Small intestine (tissue), 7 donors: ENCODE measurements around the gene FILIP1L. TPM values are rescaled to one million over a fixed set of nuclear protein-coding genes. Genes with fewer than 3 reads are reported as not detected.

ENCODE experiments used
- DNase-seq, 2 donors: peaks; one replicate each; pipeline versions ENCODE4 v3.0.0 to v3.0.0-alpha.2; 2013
- FAIRE-seq: peaks from 2 replicates; lab custom pipeline; 2012; peaks lifted over from hg19 to GRCh38; lab: Jason Lieb, UNC
- H3K27ac ChIP-seq, 3 donors: one replicate each; pipeline ENCODE4 v1.5.1; 2013; ENCODE audit warnings: low read length in 2 of 3, mild to moderate bottlenecking in 2 of 3, control low read depth in 1 of 3, inconsistent platforms in 1 of 3, low read depth in 1 of 3, moderate library complexity in 1 of 3
- H3K27me3 ChIP-seq, 3 donors: one replicate each; pipeline ENCODE4 v1.6.1; 2013; ENCODE audit warnings: low read length in 3 of 3, inconsistent platforms in 1 of 3; ENCODE audit not compliant: control insufficient read depth in 3 of 3, insufficient read depth in 3 of 3
- H3K36me3 ChIP-seq, 3 donors: one replicate each; pipeline ENCODE4 v1.6.1; 2013; ENCODE audit warnings: low read length in 3 of 3, inconsistent platforms in 1 of 3, low read depth in 1 of 3, mild to moderate bottlenecking in 1 of 3, moderate library complexity in 1 of 3; ENCODE audit not compliant: control insufficient read depth in 3 of 3, insufficient read depth in 2 of 3
- H3K4me1 ChIP-seq, 3 donors: one replicate each; pipeline ENCODE4 v1.6.1; 2013; ENCODE audit warnings: low read length in 2 of 3, inconsistent platforms in 1 of 3, low read depth in 1 of 3, mild to moderate bottlenecking in 1 of 3, moderate library complexity in 1 of 3; ENCODE audit not compliant: control insufficient read depth in 3 of 3, insufficient read depth in 2 of 3
- H3K4me3 ChIP-seq, 3 donors: one replicate each; pipeline ENCODE4 v1.5.1; 2013; ENCODE audit warnings: low read length in 3 of 3, control low read depth in 1 of 3, inconsistent platforms in 1 of 3, low read depth in 1 of 3, mild to moderate bottlenecking in 1 of 3, moderate library complexity in 1 of 3
- H3K9me3 ChIP-seq, 2 donors: one replicate each; pipeline ENCODE4 v1.6.1; 2013; ENCODE audit warnings: low read depth in 1 of 2, low read length in 1 of 2; ENCODE audit not compliant: control insufficient read depth in 2 of 2, insufficient read depth in 1 of 2
- WGBS, 3 donors: extraction: QIAGEN DNeasy Blood & Tissue Kit; methylation state at CpG; one replicate each; pipeline ENCODE4 v1.1.7; 2013; 5-methylcytosine and 5-hydroxymethylcytosine counted together
- polyA plus RNA-seq, 4 donors: library from polyadenylated mRNA; stranded (reverse) in 3 of 4; unstranded in 1 of 4; fragments of 200-250 nt in 3 of 4; fragments of 120-200 nt in 1 of 4; gene quantifications; one replicate each; pipeline versions ENCODE4 v1.2.1 to v1.2.3, GENCODE V29; 2013
- donor health status: healthy with polysubstance abuse.
- donor health status: control.
- donor health status: control.
- donor health status: Bipolar disorder and iron deficiency.
- donor health status: healthy.

The FILIP1L gene
- polyA plus RNA-seq, 4 donors = 10.5 to 20.4 (median 17.9) TPM

DNA sequence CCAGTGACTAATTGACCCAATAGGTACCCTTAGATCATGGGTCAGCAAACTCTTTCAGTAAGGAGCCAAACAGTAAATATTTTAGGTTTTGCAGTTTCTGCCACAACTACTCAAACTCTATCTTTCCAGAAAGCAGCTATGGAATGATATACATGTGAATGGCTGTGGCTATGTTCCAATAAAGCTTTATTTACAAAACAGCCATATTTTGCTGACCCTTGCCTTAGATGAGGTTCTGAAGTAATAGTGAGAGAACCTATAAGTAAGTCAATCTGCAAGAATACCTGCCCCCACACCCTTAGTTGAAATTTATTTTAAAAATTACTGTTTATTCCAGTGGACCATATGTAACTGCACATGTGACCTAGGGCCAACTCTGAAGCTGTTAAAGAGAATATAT is 162.6 kb downstream of the FILIP1L start:
- FAIRE-seq = no peak
- no peak overlapping the region for H3K27ac ChIP-seq

DNA sequence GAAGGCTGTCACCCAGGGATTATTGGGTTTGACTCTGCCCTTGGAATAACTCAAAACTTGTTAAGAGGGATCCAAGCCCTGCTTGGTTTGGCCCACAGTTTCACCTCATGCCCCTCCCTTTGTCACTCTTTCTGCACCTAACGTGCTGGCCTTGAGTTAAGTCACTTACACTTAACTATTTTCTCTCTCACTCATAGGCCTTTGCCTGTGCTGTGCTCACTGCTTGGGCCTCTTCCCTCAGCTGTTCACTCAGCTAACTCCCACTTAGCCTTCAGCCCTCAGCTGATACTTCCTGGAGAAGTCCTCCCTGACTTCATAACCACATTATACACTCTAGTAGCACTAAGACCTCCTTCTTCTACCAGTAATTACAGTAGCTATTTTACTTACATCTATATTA is 163.4 kb downstream of the FILIP1L start:
- Histone ChIP-seq H3K27me3 (no peaks in the 10 kb centered on the region), H3K36me3 (no peaks in the 10 kb centered on the region), H3K9me3 (no peaks in the 10 kb centered on the region), H3K4me3 (no peak overlapping the region), H3K4me1 (peaks cover 0 to 17% (median under 1%) of the 10 kb centered on the region in 3 donors), H3K27ac (no peak overlapping the region)
- WGBS, 3 donors = 64 to 68% (median 64%) methylated on average over 1 of the region's 1 CpG
- no peak for DNase-seq
- no peak for FAIRE-seq

More for the DNA sequence above, 162.6 kb downstream of the FILIP1L start:
- Histone ChIP-seq H3K36me3 (no peaks in the 10 kb centered on the region), H3K9me3 (no peaks in the 10 kb centered on the region), H3K27me3 (no peaks in the 10 kb centered on the region), H3K4me3 (no peak overlapping the region), H3K4me1 (peaks cover 0 to 11% (median 0%) of the 10 kb centered on the region in 3 donors)
- no peak for DNase-seq

DNA sequence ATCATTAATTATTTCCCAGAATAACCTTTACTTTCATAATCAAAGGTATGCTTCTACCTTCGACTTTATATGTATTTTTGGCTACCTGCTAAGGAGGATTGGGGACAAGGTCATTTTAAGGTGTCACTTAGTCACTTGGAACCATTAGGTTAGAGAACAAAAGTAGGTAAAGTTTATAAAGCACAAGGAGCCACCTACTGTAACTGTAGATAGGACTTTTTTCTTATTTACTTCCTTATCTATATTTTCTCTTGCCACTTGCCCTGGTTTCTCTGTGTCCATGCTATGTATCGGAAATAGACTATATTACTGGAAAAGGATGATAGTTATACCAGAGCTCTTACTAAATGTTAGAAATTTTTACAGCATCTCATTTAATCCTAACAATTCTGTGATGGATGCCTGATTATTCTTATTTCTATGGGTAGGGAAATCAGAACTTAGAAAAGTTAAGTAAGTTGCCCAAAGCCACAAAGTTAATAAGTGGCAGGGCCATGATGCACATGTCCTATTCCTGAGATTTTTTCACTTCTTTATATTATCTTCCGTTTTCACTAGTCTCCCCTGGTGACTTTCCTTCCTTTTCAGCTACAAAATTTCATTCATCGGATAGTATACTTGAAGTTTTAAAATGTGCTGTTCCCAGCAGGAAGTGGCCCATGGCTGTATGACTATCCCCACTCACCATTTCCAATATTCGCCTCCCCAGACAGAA is 164.2 kb downstream of the FILIP1L start:
- FAIRE-seq = no peak
- 74 to 82% (median 79%) methylated on average over 5 of the region's 5 CpGs for WGBS, 3 donors
- peak overlapping the region in 1 of 3 donors; percentile 9 for H3K27ac ChIP-seq

DNA sequence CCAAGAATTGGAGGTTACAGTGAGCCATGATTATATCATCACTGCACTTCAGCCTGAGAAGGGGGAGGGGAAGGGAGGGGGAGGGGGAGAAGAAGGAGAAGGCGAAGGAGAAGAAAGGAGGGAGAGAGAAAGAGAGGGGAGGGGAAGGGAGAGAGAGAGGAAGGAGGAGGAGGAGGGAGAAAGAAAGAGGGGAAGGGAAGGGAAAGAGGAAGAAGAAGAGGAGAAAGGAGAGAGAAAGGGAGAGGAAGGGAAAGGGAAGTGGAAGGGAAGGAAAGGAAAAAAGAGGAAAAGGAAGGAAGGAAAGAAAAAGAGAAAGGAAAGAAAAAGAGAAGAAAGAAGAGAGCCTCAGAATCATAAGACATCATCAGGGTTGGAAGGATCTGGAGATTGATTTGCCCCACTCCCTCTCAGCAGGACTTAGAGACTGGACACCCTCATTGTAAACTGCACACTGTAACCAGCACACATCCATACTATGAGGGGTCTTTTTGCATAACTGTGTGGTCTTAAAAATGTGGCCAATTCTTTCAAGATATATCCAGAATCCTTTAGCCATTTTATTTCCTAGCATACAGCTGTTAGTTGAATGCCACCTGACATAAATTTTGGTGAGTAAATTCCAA is 165.7 kb downstream of the FILIP1L start:
- DNase-seq (no peak), FAIRE-seq (no peak)
- Histone ChIP-seq H3K4me1 (peaks cover 0 to 30% (median 5%) of the 10 kb centered on the region in 3 donors), H3K27me3 (no peaks in the 10 kb centered on the region), H3K9me3 (no peaks in the 10 kb centered on the region), H3K36me3 (no peaks in the 10 kb centered on the region), H3K4me3 (no peak overlapping the region), H3K27ac (no peak overlapping the region)
- WGBS, 3 donors = 97 to 100% (median 100%) methylated on average over 1 of the region's 1 CpG

More for the DNA sequence above, 164.2 kb downstream of the FILIP1L start:
- H3K36me3 ChIP-seq = no peaks in the 10 kb centered on the region
- peak in 1 of 2 donors; percentile 14 for DNase-seq
- no peaks in the 10 kb centered on the region for H3K9me3 ChIP-seq
- H3K4me1 ChIP-seq = peaks cover 0 to 25% (median 5%) of the 10 kb centered on the region in 3 donors
- no peak overlapping the region for H3K4me3 ChIP-seq
- H3K27me3 ChIP-seq = no peaks in the 10 kb centered on the region

DNA sequence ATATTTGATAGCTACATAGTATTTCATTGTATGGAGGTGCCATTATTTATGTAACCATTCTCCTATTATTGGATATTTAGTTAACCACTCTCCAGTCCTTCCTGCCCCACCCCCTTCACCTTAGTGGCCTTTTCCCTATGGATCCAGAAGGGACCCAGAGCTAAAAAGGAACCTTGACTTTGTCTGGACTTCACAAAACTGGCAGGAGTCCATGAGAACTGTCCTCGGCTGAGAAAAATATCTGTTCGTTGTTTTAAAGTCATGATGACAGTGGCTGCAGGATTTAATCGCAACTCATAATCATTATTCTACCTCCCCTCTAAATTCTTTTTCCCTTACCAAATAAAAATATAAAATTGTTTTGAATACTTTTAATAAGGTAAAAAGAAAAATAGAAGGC is 166.9 kb downstream of the FILIP1L start:
- H3K27ac ChIP-seq = no peak overlapping the region
- WGBS, 3 donors = 84 to 93% (median 85%) methylated on average over 3 of the region's 3 CpGs
- no peaks in the 10 kb centered on the region for H3K36me3 ChIP-seq
- H3K4me3 ChIP-seq = no peak overlapping the region
- FAIRE-seq (no peak), DNase-seq (no peak)
- H3K4me1 ChIP-seq = peaks cover 0 to 30% (median 5%) of the 10 kb centered on the region in 3 donors
- no peaks in the 10 kb centered on the region for H3K27me3 ChIP-seq
- no peaks in the 10 kb centered on the region for H3K9me3 ChIP-seq

DNA sequence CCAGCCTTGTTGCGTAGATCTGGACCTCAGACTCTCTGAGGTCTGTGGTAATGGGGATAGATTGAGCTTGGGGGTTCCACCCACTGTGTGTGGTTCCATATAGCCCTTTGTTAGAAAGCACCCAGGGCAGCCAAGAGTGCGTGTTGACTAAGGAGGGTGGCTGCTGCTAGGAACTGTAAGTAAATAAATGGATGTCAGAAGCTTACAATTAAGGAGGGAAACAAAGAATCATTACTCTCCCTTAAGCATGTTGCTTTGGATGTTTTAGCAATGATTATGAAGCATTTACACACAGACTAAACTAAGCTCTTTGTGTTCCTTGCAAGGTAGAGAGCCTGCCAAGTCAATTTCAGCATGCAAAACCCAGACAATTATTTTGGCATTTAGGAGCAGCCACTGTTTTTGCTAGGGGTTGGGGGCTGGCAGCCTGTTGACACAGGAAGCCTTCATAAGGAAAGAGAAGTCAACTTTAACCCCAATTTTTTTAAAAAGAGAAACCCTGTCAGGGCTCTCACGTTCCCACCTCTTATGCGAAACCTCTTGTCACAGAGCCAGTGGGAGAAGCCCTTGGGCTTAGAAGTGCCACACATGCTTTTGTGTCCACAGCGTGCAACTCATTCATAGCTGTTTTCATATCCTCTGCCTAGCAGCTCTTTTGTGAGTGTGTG is 168.8 kb downstream of the FILIP1L start:
- no peak overlapping the region for H3K4me3 ChIP-seq
- H3K4me1 ChIP-seq = peaks cover 0 to 30% (median 5%) of the 10 kb centered on the region in 3 donors
- DNase-seq (peak in 1 of 2 donors; percentile 12), FAIRE-seq (no peak)
- peak overlapping the region in 2 of 3 donors; percentile 50 to 59 for H3K27ac ChIP-seq
- no peaks in the 10 kb centered on the region for H3K27me3 ChIP-seq
- WGBS, 3 donors = 49 to 68% (median 65%) methylated on average over 5 of the region's 5 CpGs
- no peaks in the 10 kb centered on the region for H3K9me3 ChIP-seq
- H3K36me3 ChIP-seq = no peaks in the 10 kb centered on the region

DNA sequence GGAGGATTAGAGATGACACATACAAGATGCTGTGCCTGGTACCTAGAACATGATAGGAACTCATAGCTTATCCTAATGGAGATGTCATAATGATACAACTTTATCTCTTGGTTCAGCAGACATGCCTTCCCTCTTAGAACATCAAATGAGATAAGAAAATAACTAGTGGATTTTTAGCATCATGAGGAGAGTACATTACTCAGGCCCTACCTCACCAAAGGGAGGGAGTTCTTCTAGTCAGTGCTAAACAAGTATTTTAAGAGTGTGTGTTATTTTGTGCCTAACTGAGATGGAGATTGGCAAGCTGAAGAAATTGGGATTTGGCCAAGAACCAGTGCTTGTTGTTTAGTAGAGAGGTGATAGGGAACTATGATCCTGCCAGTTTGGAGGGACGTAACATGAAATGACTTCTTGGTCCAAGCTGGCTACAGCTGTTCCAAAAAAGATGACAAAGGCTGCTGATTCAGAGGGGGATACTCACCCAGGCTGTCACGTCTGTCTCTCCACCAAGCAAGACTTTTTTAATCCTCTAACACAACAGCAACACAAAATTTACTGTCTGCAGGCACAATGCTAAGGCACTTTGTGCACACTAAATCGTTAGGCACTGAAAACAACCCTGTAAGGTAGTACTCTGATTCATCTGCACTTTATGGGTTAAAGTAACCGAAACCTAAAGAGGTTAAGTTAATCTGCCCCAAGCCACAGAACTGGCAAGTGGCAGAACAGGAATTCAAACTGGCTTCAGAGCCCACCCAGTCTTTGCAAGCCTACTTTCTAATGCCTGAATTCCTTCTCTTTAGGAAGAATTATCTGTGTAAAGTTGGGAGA is 170.2 kb downstream of the FILIP1L start:
- Histone ChIP-seq H3K27ac (peak overlapping the region in 1 of 3 donors; percentile 21), H3K36me3 (no peaks in the 10 kb centered on the region), H3K27me3 (no peaks in the 10 kb centered on the region), H3K4me3 (no peak overlapping the region), H3K4me1 (peaks cover 0 to 25% (median 5%) of the 10 kb centered on the region in 3 donors), H3K9me3 (no peaks in the 10 kb centered on the region)
- FAIRE-seq = no peak
- WGBS, 3 donors = 75 to 83% (median 77%) methylated on average over 4 of the region's 4 CpGs
- no peak for DNase-seq

DNA sequence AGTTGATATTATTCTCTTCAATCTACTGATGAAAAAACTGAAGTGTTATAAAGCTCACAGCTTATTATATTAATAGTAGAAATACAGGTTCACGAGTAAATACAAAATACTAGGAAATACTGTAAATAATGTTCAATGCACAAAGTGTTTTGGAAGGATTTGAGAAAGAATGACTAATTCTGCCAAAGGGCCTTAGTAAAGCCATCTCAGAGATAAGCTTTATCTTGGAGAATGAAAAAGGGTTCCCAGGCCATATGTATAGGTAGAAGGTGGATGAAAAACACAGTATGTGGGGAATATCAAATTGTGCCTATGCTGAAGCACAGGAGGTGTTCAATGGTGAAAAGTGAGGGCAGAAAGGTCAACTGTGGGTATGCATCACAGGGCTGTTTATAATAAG is 173.1 kb downstream of the FILIP1L start:
- Histone ChIP-seq H3K9me3 (no peaks in the 10 kb centered on the region), H3K4me3 (no peak overlapping the region), H3K27me3 (no peaks in the 10 kb centered on the region), H3K4me1 (peaks cover 0 to 19% (median 11%) of the 10 kb centered on the region in 3 donors), H3K36me3 (no peaks in the 10 kb centered on the region), H3K27ac (no peak overlapping the region)
- DNase-seq (no peak), FAIRE-seq (no peak)
- 85 to 91% (median 86%) methylated on average over 1 of the region's 1 CpG for whole genome bisulfite sequencing, 3 donors
